Measurements from ENCODE around the gene PTPN22.

GRCh38 chr1:113913887-113914664, 42.6 kb upstream of the PTPN22 start:
- TF ChIP-seq CTCF (IDR thresholded peaks at IDR 0.05) (no peak), POLR2A (IDR thresholded peaks at IDR 0.05) (no peak)

Data from testis (tissue), 2 donors.